IPS-18c (cell line): Measurements from ENCODE around the gene RCC1.
"Not testable (repeated sequence)": the region's sequence is repeated elsewhere in the genome, so short reads cannot be mapped to it uniquely, and the experiment has no call there.

Experiments used
- H3K4me3 ChIP-seq: 2 replicates; pipeline ENCODE4 v1.7.0; 2013; ENCODE audit warnings: low read depth, mild to moderate bottlenecking, low read length, moderate library complexity; ENCODE audit not compliant: insufficient read depth
- H3K9me3 ChIP-seq: one replicate; pipeline ENCODE4 v1.6.1; 2013; ENCODE audit warnings: mild to moderate bottlenecking, low read length, moderate library complexity; ENCODE audit not compliant: control insufficient read depth, insufficient read depth

RCC1 gene

GRCh38 chr1:28505406-28506187 lies at the start of gene RCC1:
Gene RCC1 (plus strand): TSS chr1:28506043. CDS start chr1:28529867, 23,824 bp downstream.
- peak within 1 kb of the TSS; percentile 83 for H3K4me3 ChIP-seq
- no peaks in the 10 kb centered on the region for H3K9me3 ChIP-seq

- H3K4me3 ChIP-seq, result no peak overlapping the region
- no peaks in the 10 kb centered on the region for H3K9me3 ChIP-seq
Observed at GRCh38 chr1:28456078-28456477, 49.8 kb upstream of the RCC1 start.

- no peak overlapping the region for H3K4me3 ChIP-seq
- H3K9me3 ChIP-seq, result no peaks in the 10 kb centered on the region
Observed at GRCh38 chr1:28457678-28458077, 48.2 kb upstream of the RCC1 start.

GRCh38 chr1:28458237-28459228 lies 47.3 kb upstream of the RCC1 start:
- Histone ChIP-seq H3K9me3 (no peaks in the 10 kb centered on the region), H3K4me3 (no peak overlapping the region)

GRCh38 chr1:28466226-28466778 lies 39.5 kb upstream of the RCC1 start:
- Histone ChIP-seq H3K9me3 (no peaks in the 10 kb centered on the region), H3K4me3 (no peak overlapping the region)

- H3K4me3 ChIP-seq, result no peak overlapping the region
- H3K9me3 ChIP-seq, result no peaks in the 10 kb centered on the region
Observed at GRCh38 chr1:28470146-28470545, 35.7 kb upstream of the RCC1 start.

GRCh38 chr1:28479497-28479896 lies 26.3 kb upstream of the RCC1 start:
- not testable (repeated sequence) for H3K4me3 ChIP-seq, H3K9me3 ChIP-seq

- Histone ChIP-seq H3K4me3 (no peak overlapping the region), H3K9me3 (no peaks in the 10 kb centered on the region)
Observed at GRCh38 chr1:28480308-28480707, 25.5 kb upstream of the RCC1 start.

GRCh38 chr1:28482138-28482537 lies 23.7 kb upstream of the RCC1 start:
- no peak overlapping the region for H3K4me3 ChIP-seq
- no peaks in the 10 kb centered on the region for H3K9me3 ChIP-seq

GRCh38 chr1:28482702-28483101 lies 23.1 kb upstream of the RCC1 start:
- Histone ChIP-seq H3K9me3 (no peaks in the 10 kb centered on the region), H3K4me3 (no peak overlapping the region)

- no peak overlapping the region for H3K4me3 ChIP-seq
Observed at GRCh38 chr1:28494737-28495136, 11.1 kb upstream of the RCC1 start.

GRCh38 chr1:28499553-28499952 lies 6.3 kb upstream of the RCC1 start:
- Histone ChIP-seq H3K9me3 (no peaks in the 10 kb centered on the region), H3K4me3 (no peak overlapping the region)

More at GRCh38 chr1:28494737-28495136, 11.1 kb upstream of the RCC1 start:
- no peaks in the 10 kb centered on the region for H3K9me3 ChIP-seq

- Histone ChIP-seq H3K4me3 (no peak overlapping the region), H3K9me3 (no peaks in the 10 kb centered on the region)
Observed at GRCh38 chr1:28501925-28502324, 3.9 kb upstream of the RCC1 start.

- Histone ChIP-seq H3K9me3 (no peaks in the 10 kb centered on the region), H3K4me3 (no peak overlapping the region)
Observed at GRCh38 chr1:28503117-28503516, 2.7 kb upstream of the RCC1 start.

GRCh38 chr1:28506907-28507246 lies 1.0 kb downstream of the RCC1 start:
- Histone ChIP-seq H3K9me3 (no peaks in the 10 kb centered on the region), H3K4me3 (peak overlapping the region; percentile 83)

GRCh38 chr1:28507247-28507645 lies 1.4 kb downstream of the RCC1 start:
- H3K9me3 ChIP-seq, result no peaks in the 10 kb centered on the region
- H3K4me3 ChIP-seq, result peak overlapping the region; percentile 83

GRCh38 chr1:28507646-28508434 lies 2.0 kb downstream of the RCC1 start:
- peak overlapping the region; percentile 83 for H3K4me3 ChIP-seq

More at GRCh38 chr1:28507646-28508434, 2.0 kb downstream of the RCC1 start:
- no peaks in the 10 kb centered on the region for H3K9me3 ChIP-seq
